Sigmoid colon (tissue), 4 donors: ENCODE results near the gene SERPINB6.

ENCODE experiments used
- POLR2A ChIP-seq, 2 donors: fragments of 450-650 bp; IDR thresholded peaks; one replicate each; pipeline ENCODE4 v1.6.1; 2016; ENCODE audit warnings: antibody characterized with exemption in 2 of 2, mild to moderate bottlenecking in 2 of 2, moderate library complexity in 2 of 2
- POLR2AphosphoS5 ChIP-seq, 4 donors: sonication (generic); formaldehyde crosslinking; IDR thresholded peaks; one replicate each; pipeline ENCODE4 v1.6.1; 2017; ENCODE audit warnings: antibody characterized with exemption in 4 of 4
- TF ChIP-seq, protein P1 (sequence below), 4 experiments: fragments of 450-650 bp in 3 of 4; fragments of 200-600 bp in 1 of 4; IDR thresholded peaks; one replicate each; pipeline ENCODE4 v1.5.1; 2016 to 2019; ENCODE audit warnings: antibody characterized with exemption in 4 of 4, mild to moderate bottlenecking in 3 of 4, moderate library complexity in 2 of 4

DNA sequence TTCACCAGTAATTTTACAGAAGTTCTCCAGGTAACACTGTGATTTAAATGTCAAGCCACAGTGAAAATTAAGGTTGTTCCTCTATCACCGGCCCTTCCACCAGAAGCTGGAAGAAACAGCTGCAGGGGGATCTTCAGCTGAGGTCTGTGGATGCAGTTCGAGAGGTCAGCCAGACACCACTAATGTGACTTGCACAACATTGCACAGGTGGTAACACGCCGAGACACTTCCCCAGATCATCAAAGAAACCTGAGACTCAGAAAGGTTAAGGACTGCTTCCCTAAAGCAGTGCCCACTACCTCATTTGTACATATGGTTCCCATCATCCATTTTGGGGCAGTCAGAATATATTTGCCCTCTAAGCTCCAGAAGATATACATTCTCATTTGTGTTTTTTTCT lies 60.2 kb downstream of the SERPINB6 start:
- no peak for TF ChIP-seq POLR2A (IDR thresholded peaks at IDR 0.05)
- TF ChIP-seq, protein P1, sequence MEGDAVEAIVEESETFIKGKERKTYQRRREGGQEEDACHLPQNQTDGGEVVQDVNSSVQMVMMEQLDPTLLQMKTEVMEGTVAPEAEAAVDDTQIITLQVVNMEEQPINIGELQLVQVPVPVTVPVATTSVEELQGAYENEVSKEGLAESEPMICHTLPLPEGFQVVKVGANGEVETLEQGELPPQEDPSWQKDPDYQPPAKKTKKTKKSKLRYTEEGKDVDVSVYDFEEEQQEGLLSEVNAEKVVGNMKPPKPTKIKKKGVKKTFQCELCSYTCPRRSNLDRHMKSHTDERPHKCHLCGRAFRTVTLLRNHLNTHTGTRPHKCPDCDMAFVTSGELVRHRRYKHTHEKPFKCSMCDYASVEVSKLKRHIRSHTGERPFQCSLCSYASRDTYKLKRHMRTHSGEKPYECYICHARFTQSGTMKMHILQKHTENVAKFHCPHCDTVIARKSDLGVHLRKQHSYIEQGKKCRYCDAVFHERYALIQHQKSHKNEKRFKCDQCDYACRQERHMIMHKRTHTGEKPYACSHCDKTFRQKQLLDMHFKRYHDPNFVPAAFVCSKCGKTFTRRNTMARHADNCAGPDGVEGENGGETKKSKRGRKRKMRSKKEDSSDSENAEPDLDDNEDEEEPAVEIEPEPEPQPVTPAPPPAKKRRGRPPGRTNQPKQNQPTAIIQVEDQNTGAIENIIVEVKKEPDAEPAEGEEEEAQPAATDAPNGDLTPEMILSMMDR (IDR thresholded peaks at IDR 0.05): no peak
- no peak for TF ChIP-seq POLR2AphosphoS5 (IDR thresholded peaks at IDR 0.05)
